GM21737 (cell line): ENCODE data around the gene MACROD2.
"Not testable (repeated sequence)": the region's sequence is repeated elsewhere in the genome, so short reads cannot be mapped to it uniquely, and the experiment has no call there.

Experiments
- ATAC-seq: cut with Tn5 transposase; IDR thresholded peaks from one replicate; pipeline ENCODE4 v1.9.1; 2021; ENCODE audit warnings: mild to moderate bottlenecking, moderate library complexity; ENCODE audit not compliant: unreplicated experiment

MACROD2 gene

DNA sequence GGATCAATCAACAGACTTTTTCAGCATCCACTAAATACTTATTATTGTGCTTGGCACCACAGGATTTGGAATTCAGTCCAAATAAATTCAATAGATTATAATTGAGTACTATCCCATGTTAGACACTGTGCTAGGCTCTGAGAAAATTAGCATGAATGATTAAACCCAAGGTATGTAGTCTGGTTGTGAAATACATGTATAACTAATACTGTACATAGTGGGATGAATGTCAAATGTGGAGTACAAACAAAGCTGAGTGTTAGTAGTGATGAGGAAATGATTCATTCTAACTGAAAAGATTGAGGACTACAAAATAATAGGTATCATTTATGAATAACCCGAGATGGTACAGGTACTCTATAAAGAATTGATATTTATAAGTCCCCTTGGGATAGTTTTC is 454.0 kb downstream of the MACROD2 start:
- no peak for ATAC-seq

DNA sequence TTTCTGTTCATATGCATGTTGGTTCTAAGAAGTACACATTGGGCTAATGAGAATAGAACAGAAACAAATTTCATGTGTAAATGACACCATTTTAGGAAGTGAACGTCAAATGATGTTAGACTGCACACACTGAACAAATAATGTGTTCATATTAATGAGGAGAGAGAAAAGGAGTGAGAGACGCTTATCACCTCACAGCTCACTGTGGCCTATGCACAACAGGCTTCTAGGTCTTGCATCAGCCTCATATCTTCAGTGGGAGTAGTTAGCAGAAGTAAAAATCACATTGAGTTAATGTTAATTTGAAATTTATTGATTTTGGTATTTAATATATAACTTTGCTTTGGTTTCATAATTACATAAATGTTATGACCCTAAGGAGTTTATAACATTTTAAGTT is 454.9 kb downstream of the MACROD2 start:
- ATAC-seq, result no peak

DNA sequence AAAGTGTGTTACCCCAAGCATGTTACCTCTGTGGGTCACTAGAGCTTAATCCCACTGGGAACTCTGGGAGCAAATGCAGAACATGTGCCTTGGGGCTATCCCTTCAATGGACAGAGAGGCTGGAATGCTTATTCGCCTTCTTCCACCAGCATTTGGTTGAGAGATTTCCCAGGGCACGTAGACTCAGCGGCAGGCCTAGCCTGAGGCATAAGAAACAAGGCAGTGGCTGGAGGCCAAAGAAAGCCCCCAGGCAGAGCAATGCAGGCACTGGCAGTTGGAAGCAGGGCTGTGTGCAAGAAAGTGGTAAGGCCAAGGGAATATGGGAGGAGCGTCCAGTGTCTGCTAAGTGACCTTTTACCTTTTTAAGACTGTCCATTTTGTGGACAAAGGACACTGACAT is 456.1 kb downstream of the MACROD2 start:
- no peak for ATAC-seq

DNA sequence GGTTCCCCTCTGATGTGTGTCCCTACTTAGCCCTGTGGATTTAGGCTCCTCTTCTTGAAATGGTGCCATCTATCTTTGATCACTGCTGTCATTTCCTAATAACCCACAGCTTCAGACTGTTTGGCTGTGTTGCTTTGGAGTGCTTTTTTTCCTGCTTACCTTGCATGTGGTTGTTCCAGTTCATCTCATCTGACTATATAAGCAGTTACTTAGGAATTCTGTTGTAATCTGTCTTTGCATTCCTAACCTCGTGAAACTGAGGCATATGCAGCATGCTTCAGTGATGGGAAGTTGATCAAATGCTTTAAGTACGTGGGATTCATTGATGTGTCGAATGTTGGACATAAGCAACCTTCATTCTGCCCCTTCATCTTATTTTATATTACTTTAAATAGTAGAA is 457.9 kb downstream of the MACROD2 start:
- ATAC-seq, result no peak

DNA sequence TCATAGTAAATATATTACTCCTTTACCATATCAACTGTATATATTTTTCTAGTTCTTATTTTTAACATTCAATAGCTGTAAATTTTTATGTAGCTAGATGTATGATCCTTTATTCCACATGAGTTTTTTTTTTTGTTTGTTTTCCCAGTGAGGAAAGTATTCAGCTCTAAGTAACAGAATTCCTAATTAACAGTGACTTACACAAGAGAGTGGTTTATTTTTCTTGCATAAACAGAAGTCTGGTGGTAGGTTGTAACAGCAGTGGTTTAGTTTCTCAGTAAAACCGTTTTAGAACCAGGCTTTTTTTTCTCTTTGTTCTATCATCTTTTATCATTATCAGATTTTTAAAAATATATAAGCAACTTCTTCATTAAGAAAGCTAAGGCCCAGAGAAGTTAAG is 459.0 kb downstream of the MACROD2 start:
- ATAC-seq, result no peak

DNA sequence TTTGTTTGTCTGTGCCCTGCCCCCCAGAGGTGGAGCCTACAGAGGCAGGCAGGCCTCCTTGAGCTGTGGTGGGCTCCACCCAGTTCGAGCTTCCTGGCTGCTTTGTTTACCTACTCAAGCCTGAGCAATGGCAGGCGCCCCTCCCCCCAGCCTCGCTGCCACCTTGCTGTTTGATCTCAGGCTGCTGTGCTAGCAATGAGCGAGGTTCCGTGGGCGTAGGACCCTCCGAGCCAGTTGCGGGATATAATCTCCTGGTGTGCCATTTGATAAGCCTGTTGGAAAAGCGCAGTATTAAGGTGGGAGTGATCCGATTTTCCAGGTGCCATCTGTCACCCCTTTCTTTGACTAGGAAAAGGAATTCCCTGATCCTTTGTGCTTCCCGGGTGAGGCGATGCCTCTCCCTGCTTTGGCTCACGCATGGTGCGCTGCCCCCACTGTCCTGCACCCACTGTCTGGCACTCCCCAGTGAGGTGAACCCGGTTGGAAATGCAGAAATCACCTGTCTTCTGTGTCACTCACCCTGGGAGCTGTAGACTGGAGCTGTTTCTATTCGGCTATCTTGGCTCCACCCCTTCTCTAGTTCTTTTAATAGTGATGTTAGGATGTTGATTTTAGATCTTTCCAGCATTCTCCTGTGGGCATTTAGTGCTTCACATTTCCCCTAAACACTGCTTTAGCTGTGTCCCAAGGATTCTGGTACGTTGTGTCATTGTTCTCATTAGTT is 471.9 kb downstream of the MACROD2 start:
- not testable (repeated sequence) for ATAC-seq

DNA sequence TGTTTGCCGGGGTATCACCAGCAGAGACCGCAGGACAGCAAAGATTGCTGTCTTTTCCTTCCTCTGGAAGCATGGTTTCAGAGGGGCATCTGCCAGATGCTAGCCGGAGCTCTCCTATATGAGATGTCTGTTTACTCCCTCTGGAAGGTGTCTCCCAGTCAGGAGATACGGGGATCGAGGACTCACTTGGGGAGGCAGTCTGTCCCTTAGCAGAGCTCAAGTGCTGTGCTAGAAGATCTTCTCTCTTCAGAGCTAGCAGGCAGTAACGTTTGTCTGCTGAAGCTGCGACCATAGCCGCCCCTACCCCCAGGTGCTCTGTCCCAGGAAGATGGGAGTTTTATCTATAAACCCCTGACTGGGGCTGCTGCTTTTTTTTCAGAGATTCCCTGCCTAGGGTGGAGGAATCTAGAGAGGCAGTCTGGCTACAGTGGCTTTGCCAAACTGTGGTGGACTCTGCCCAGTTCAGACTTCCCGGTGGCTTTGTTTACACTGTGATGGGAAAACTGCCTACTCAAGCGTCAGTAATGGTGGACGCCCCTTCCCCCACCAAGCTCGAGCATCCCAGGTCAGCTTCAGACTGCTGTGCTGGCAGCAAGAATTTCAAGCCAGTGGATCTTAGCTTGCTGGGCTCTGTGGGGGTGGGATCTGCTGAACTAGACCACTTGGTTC is 475.0 kb downstream of the MACROD2 start:
- ATAC-seq, result no peak

DNA sequence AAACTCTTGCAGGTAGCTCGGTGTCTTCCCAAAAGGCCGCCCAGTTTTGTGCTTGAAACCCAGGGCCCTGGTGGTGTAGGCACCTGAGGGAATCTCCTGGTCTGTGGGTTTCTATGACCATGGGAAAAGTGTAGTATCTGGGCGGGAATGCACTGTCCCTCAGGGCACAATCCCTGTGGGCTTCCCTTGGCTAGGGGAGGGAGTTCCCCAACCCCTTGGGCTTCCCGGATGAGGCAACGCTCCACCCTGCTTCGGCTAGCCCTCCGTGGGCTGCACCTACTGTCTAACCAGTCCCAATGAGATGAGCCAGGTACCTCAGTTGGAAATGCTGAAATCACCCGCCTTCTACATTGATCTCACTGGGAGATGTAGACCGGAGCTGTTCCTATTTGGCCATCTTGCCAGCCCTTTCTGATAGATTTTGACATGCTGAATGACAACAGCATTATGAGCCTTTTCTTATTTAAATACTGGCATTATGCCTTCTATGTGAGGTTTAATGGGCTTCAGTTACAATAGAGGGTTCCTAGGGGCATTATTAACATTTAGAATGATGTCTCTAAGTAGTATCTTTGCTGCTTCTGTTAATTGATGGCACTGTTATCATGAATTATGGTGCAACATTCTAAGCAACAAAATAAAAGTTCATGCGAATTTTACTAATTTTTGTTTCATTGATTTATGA is 475.8 kb downstream of the MACROD2 start:
- ATAC-seq, result no peak

DNA sequence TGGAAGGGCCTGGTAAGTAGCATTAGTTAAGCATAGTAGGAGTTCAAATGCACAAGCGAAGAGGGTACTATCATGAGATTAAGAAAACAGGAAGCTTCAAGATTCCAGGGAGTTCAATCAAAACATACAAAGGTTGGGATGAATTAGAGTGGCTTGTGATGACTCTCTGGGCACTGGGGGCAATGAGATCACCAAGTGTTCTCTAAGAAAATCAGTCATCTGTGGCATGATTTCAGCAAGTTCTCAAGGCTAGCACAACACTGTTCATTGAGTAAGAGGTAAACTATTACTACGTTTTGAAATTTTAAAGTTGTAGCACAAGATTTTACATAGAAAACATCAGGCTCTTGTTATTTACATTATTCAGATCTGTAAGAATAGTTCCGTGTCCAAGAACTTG is 481.8 kb downstream of the MACROD2 start:
- no peak for ATAC-seq

DNA sequence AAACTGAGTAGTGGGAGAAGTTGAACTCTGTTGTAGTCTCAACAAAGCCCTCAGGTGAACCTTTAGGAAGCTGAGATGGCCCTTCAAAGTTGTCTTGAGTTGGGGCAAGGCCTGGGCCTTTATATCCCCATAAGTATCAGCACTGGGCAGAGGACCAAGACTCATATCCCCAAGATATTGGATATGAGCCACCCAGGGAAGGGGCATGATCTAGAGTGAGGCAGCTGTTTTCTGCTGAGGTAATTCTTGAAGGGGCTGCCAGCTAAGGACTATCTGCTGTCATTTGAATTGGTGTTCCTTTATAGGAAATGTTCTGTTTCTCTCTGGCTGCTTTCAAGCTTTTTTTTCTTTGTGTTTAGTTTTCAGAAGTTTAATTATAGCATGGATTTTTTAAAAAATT is 482.8 kb downstream of the MACROD2 start:
- no peak for ATAC-seq

DNA sequence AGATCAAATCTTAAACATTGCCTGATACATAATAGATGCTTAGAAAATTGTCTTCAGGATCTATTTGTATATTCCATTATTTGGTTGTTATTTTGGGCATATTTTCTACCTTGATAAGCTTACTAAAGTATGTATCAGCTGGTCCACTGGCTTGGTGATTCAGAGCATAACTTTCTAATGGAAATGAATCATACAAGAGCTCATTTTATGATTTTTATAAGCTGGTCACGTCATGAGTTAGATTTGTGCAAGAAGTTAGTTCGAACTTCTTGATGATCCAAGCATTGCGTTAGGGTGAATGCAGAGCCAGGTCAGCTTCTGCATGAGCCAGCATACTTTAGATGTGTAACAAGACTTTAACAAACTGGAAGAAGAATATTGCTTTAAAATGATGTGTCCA is 486.5 kb downstream of the MACROD2 start:
- ATAC-seq, result no peak

DNA sequence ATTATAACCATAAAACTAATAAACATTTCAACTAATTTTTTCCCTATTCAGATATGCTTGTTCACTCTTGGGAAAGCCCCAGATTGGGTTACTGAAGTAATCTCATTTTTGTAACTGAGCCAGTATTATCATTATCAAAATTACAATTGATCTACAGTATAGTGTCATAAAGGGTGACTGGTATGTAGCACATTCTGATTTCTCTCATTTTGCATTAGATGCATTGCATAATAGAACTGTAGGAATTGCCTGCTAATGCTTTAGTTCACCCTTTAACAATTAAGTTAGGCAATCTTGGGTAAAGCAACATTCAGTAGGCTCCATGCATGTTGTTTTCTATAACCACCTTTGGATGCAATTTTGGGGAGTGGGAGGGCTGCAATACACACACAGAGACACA is 492.9 kb downstream of the MACROD2 start:
- no peak for ATAC-seq

DNA sequence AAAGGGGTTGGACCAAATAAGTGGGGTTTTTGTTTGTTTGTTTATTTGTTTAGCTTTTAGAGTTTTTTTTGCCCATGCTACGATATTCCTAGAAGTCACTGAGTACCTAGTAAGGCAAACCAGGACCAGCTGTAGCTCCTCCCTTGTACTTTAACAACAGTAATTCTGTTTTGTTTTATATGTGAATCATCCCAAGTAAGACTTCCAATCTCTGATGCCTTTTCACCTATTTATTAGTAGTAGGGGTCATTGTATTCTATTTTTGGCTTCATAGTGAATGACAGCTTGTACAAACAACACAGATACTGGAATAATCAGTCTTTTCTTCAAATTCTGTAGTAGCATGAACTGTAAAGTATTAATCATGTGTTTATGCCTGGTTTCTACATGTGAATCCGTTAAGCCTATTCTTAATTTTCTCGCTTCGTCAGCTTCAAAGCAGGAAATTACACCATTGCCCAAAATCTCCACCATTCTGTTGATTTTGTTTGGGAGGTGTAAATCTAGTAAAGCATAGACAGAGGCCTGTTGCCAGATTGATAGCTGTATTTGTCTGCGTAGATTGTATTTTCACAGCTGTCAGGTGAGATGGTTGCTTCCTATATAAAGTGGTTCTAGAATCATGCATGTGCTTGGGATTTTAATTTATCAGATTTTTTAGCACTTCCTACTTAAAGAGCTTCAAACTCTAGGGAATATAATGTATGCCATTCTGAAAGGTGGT is 493.6 kb downstream of the MACROD2 start:
- ATAC-seq, result no peak

DNA sequence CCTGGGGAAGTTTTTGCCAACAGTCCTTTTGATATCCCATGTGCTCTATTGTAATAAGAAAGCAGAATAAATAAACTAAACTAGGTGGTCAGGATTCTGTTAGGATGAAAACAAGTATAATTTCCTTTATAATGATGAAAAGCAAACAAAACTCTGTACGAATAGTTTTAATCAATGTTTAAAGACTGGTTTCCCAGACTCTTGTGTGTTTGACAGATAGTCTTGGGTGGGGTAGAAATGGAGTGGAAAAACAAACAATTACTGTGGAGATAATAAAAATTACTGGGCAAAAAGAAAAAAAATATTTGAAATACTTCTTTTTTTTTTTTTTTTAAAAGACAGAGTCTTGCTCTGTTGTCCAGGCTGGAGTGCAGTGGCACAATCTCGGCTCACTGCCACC is 494.2 kb downstream of the MACROD2 start:
- ATAC-seq, result no peak

DNA sequence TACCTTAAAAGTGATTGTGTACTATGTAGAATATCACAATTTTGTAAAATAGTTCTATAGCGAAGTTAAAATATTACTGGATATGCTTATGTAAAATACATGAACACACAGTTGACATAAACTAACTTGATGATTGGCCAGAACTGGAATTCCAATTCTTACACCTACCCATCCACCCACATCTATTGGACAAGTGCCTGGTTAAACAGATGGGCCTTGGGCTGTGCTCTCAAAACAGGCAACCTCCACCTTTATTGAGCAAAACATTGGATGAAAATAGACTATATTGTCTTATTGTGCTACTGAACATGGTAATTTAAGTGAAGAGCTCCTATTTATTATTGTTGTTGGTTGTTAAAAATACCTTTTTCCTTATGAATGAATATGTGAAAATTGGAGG is 496.1 kb downstream of the MACROD2 start:
- ATAC-seq, result no peak

DNA sequence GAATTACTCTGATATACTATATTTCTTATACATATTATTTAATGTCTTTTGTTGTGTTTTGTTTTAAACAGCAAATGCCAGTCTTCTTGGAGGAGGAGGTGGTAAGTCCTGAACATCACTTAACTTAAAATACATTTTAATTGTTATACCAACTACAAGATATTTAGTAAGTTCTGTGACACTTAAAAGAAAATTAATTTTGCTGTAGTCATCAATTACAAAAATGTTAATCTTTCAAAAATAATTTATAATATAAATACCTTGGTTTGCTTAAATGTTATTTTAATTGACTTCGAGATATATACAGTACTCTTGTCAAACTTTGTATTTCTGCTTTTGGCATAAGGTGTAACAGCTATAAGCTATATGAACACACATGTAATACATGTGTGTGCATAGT is 498.1 kb downstream of the MACROD2 start:
- no peak for ATAC-seq

DNA sequence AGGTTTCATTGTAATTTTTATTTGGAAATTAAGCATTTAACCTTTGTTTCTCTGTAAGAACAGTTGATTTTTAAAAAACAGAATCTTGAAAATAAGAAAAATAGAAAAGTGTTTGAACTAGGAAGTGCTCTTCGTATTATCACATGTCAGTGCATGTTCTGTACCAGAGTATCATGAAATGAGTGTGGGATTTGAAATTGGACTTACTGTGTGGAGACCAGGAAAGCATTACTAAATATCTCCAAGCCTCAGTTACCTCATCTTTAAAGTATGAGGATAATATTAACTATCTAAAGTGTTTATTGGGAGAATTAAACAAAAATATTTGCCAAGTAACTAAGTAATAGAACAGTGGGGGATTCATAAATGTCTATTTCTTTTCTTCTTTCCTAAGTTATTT is 499.0 kb downstream of the MACROD2 start:
- no peak for ATAC-seq

DNA sequence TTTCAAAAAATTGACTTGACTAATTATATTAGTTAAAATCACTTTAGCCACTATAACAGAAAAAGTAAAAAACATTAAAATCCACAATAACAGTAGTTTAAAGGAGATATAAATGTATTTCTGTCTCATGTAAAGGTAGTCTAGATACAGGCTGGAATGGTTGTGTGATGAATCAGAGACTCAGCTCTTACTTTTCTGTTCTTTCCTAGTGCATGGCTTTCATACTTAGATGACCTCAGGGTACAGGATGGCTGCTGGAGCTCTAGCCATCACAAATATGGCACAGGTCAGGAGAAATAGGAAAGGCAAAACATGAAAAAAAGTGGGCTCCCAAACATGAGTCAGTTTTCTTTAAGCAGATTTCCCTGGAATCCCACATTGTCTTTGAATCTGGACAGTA is 499.8 kb downstream of the MACROD2 start:
- ATAC-seq, result no peak

DNA sequence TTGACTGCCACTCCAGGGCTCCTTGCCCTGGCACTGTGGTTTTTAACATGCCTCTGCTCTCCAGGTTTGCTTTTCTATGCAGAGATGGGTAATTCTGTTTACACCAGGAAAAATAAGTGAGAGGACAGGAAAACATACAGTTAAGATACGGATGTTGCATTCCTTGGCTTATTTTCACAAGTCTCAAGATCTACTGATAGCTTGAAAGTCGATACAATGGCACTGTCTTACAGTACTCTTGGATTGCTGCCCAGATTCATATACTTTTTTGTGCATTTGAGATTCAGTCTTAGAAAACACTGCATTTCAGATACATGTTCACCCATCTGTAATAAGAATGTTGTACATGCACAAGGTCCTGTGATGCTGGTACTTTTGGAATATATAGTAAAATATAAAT is 501.7 kb downstream of the MACROD2 start:
- no peak for ATAC-seq

DNA sequence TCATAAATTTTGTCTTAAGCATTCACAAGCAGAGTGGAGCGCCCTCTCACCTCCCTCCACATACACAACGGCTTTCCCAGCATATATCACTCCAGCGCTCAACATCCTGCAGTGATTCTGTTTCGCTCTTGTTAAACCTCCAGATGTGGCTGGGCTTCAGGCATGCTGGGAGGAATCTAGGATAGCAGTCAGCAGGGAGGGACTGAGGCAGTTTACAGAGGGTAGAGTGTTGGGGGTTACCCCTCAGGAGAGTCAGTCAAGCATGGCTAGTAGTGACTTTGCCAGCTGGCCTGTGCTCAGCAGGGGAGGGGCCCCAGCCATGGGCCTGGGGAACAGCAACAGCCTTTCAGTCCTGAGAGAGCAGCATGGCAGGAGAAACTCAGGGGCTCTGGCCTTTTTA is 503.5 kb downstream of the MACROD2 start:
- ATAC-seq, result no peak

DNA sequence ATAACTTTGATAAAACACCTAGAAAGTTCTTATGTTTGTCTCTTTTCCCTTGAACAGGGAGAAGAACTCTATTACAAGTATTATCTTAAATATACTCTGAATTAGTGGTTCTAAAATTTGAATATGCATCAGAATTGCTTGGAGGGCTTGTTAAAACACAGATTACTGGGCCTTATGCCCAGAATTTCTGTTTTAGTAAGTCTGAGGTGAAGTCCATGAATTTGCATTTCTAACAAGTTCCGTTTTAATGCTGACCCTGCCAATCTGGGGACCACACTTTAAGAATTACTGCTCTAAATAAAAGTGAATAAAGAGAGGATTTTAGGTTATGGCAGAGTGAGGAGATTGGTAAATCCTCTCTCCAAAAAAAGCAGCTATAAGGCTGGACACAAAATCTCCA is 510.2 kb downstream of the MACROD2 start:
- ATAC-seq, result no peak

DNA sequence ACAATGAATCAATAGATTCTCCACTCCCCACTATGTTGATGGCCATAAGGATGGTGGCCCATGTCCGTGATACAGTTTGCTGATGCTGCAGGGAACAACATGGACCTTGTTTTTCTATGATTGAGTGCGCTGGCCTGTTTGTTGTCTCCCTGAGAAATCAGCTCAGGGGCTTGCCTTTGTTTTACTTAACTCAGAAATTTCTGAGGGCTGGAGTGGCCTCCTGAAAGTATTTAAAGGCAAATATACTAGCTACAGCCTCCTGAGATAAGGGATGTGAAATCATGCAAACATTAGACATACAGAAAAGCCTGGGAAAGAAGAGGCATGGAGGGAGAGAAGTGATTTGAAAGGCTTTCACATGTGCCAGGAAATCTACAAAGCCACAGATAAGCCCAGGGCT is 512.4 kb downstream of the MACROD2 start:
- no peak for ATAC-seq
